CD8-positive, alpha-beta memory T cell (primary cell): ENCODE measurements around the gene LAX1. TPM values are rescaled to one million over a fixed set of nuclear protein-coding genes. Genes with fewer than 3 reads are reported as not detected.
"Not testable (repeated sequence)": the region's sequence is repeated elsewhere in the genome, so short reads cannot be mapped to it uniquely, and the experiment has no call there.

Experiments
- CTCF ChIA-PET: fragments of 350-600 bp; sonication (Branson Sonifier 250); formaldehyde crosslinking; loops from one replicate; lab custom pipeline; 2021; ENCODE audit warnings: antibody characterized with exemption; lab: Charles Lee
- POLR2A ChIA-PET: fragments of 350-600 bp; sonication (Branson Sonifier 250); formaldehyde crosslinking; loops from one replicate; lab custom pipeline; 2021; ENCODE audit warnings: antibody characterized with exemption; lab: Charles Lee
- DNase-seq, 5 donors: peaks; one replicate each; pipeline versions ENCODE4 v3.0.0 to v3.0.0-alpha.2; 2020 to 2022; ENCODE audit warnings: mixed read lengths in 1 of 5
- H3K27ac ChIP-seq: one replicate; pipeline ENCODE4 v1.7.0; 2013; ENCODE audit warnings: low read depth, mild to moderate bottlenecking, low read length, moderate library complexity
- H3K27me3 ChIP-seq: 2 replicates; pipeline ENCODE4 v1.7.0; 2013; ENCODE audit warnings: low read length, mild to moderate bottlenecking; ENCODE audit not compliant: insufficient read depth, poor library complexity, severe bottlenecking
- H3K36me3 ChIP-seq: 2 replicates; pipeline ENCODE4 v1.7.0; 2013; ENCODE audit warnings: mild to moderate bottlenecking, low read length, moderate library complexity; ENCODE audit not compliant: insufficient read depth
- H3K4me1 ChIP-seq: 2 replicates; pipeline ENCODE4 v1.7.0; 2013; ENCODE audit warnings: mild to moderate bottlenecking, low read length, moderate library complexity; ENCODE audit not compliant: insufficient read depth
- H3K4me3 ChIP-seq: 2 replicates; pipeline ENCODE4 v1.7.0; 2013; ENCODE audit warnings: mild to moderate bottlenecking, low read length
- H3K9me3 ChIP-seq: 2 replicates; pipeline ENCODE4 v1.7.0; 2013; ENCODE audit warnings: mild to moderate bottlenecking, low read length
- H3K27ac Mint-ChIP-seq, 8 donors: one replicate each; pipeline ENCODE4 v1.8.0; 2020 to 2021; ENCODE audit warnings: mixed read lengths in 8 of 8, mild to moderate bottlenecking in 6 of 8, inconsistent platforms in 3 of 8, moderate library complexity in 3 of 8
- H3K27me3 Mint-ChIP-seq, 2 donors: one replicate each; pipeline ENCODE4 v1.8.0; 2020 to 2021; ENCODE audit warnings: mixed read lengths in 2 of 2, mild to moderate bottlenecking in 1 of 2, moderate library complexity in 1 of 2
- H3K36me3 Mint-ChIP-seq, 3 donors: one replicate each; pipeline ENCODE4 v1.8.0; 2020 to 2021; ENCODE audit warnings: mixed read lengths in 3 of 3, inconsistent platforms in 1 of 3, mild to moderate bottlenecking in 1 of 3
- H3K4me1 Mint-ChIP-seq, 3 donors: one replicate each; pipeline ENCODE4 v1.8.0; 2020 to 2021; ENCODE audit warnings: mixed read lengths in 3 of 3, inconsistent platforms in 1 of 3, mild to moderate bottlenecking in 1 of 3
- H3K4me3 Mint-ChIP-seq, 7 donors: one replicate each; pipeline ENCODE4 v1.8.0; 2020 to 2021; ENCODE audit warnings: mixed read lengths in 7 of 7, mild to moderate bottlenecking in 6 of 7, moderate library complexity in 4 of 7, inconsistent platforms in 2 of 7
- H3K9me3 Mint-ChIP-seq, 5 donors: one replicate each; pipeline ENCODE4 v1.8.0; 2020 to 2022; ENCODE audit warnings: mixed read lengths in 5 of 5, mild to moderate bottlenecking in 3 of 5, moderate library complexity in 2 of 5, inconsistent platforms in 1 of 5
- polyA plus RNA-seq: library from polyadenylated mRNA; unstranded; fragments of 300-500 nt; fragmentation: Illumina TruSeq; gene quantifications from one replicate; pipeline ENCODE4 v1.2.3, GENCODE V29; 2021
- total RNA-seq, 2 experiments: library from RNA; stranded (reverse); gene quantifications; one replicate each; pipeline ENCODE4 v1.2.3, GENCODE V29; 2021

LAX1 gene
- total and polyA plus RNA-seq, 3 experiments from 2014 or later, result 32.2 to 47.1 (median 32.4) TPM

GRCh38 chr1:203758749-203759148, 6.2 kb upstream of the LAX1 start:
- POLR2A ChIA-PET, H3K36me3 Mint-ChIP-seq, H3K9me3 Mint-ChIP-seq, H3K4me3 ChIP-seq, H3K27me3 Mint-ChIP-seq, H3K27ac ChIP-seq, H3K27me3 ChIP-seq, DNase-seq, H3K36me3 ChIP-seq, H3K4me3 Mint-ChIP-seq, H3K9me3 ChIP-seq, CTCF ChIA-PET: not testable (repeated sequence)
- peak overlapping the region in 4 of 8 donors; percentile 1 to 82 (median 69) for H3K27ac Mint-ChIP-seq
- H3K4me1 Mint-ChIP-seq, result peaks cover 39 to 57% (median 52%) of the 10 kb centered on the region in 3 donors
- H3K4me1 ChIP-seq, result peaks cover 30% of the 10 kb centered on the region

DNA sequence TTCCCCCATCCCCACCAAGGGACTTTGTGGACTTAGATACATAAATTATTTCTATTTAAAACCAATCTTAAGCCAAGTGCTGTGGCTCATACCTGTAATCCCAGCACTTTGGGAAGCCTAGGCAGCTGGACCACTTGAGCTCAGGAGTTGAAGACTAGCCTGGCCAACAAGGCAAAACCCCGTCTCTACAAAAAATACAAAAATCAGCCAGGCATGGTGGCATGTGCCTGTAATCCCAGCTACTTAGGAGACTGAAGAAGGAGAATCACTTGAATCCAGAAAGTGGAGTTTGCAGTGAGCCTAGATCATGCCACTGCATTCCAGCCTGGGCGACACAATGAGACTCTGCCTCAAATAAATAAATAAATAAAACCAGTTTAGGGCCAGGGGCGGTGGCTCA, 4.5 kb upstream of the LAX1 start:
- Histone ChIP-seq H3K27me3 (no peaks in the 10 kb centered on the region), H3K36me3 (no peaks in the 10 kb centered on the region), H3K4me3 (no peak overlapping the region), H3K4me1 (peaks cover 26% of the 10 kb centered on the region), H3K9me3 (no peaks in the 10 kb centered on the region), H3K27ac (no peak overlapping the region)
- Mint-ChIP-seq H3K27me3 (peaks cover 0 to 1% of the 10 kb centered on the region in 2 donors), H3K4me3 (no peak overlapping the region), H3K36me3 (peaks cover 0 to 6% (median 0%) of the 10 kb centered on the region in 3 donors), H3K9me3 (no peaks in the 10 kb centered on the region), H3K27ac (peak overlapping the region in 4 of 8 donors; percentile 32 to 61 (median 46)), H3K4me1 (peaks cover 42 to 55% (median 55%) of the 10 kb centered on the region in 3 donors)
- ChIA-PET CTCF (no interaction called here), POLR2A (no interaction called here)
- no peak for DNase-seq

GRCh38 chr1:203761958-203762357, 3.0 kb upstream of the LAX1 start:
- Mint-ChIP-seq H3K36me3 (peaks cover 0 to 12% (median 0%) of the 10 kb centered on the region in 3 donors), H3K4me1 (peaks cover 34 to 53% (median 51%) of the 10 kb centered on the region in 3 donors), H3K27ac (peak overlapping the region; percentile 29 to 94 (median 84))
- H3K27me3 Mint-ChIP-seq, H3K36me3 ChIP-seq, CTCF ChIA-PET, H3K4me3 Mint-ChIP-seq, POLR2A ChIA-PET, H3K27me3 ChIP-seq, H3K4me3 ChIP-seq, H3K9me3 ChIP-seq, H3K9me3 Mint-ChIP-seq, DNase-seq, H3K27ac ChIP-seq: not testable (repeated sequence)
- H3K4me1 ChIP-seq, result peaks cover 30% of the 10 kb centered on the region

DNA sequence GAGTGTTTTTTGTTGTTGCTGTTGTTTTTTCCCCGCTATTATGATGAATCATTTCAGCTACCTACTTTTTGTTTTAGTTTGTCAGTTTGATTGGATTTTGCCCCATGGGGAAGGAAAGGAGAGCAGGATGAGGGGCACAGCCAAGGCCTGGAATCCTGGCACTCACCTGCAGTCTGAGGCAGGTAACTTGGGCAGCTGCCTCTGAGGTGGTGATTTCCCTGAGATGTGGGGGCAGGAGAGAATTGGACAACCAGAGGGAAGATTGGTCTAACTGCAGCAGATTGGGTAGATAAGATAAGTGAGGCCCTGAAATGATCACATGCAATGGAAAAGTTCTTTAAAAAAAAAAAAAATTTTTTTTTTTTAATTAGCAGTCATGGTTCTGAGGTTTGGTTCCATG, 1.5 kb upstream of the LAX1 start:
- Mint-ChIP-seq H3K27me3 (peaks cover 0 to 2% of the 10 kb centered on the region in 2 donors), H3K4me3 (peak overlapping the region; percentile 13 to 100 (median 70)), H3K27ac (peak overlapping the region; percentile 94 to 100 (median 98)), H3K4me1 (peaks cover 45 to 69% (median 64%) of the 10 kb centered on the region in 3 donors), H3K9me3 (no peaks in the 10 kb centered on the region), H3K36me3 (peaks cover 4 to 21% (median 5%) of the 10 kb centered on the region in 3 donors)
- H3K27ac ChIP-seq, result no peak overlapping the region
- no peaks in the 10 kb centered on the region for H3K36me3 ChIP-seq
- DNase-seq, result no peak
- H3K4me1 ChIP-seq, result peaks cover 42% of the 10 kb centered on the region
- ChIA-PET POLR2A (no interaction called here), CTCF (interaction anchor here (0.9 to 2.0 kb wide), 3 partner anchors 13 to 259 kb away, joined by 3 to 10 read pairs (median 4); no protein-coding TSS in a partner anchor)
- H3K4me3 ChIP-seq, result no peak overlapping the region
- no peaks in the 10 kb centered on the region for H3K27me3 ChIP-seq
- H3K9me3 ChIP-seq, result no peaks in the 10 kb centered on the region

DNA sequence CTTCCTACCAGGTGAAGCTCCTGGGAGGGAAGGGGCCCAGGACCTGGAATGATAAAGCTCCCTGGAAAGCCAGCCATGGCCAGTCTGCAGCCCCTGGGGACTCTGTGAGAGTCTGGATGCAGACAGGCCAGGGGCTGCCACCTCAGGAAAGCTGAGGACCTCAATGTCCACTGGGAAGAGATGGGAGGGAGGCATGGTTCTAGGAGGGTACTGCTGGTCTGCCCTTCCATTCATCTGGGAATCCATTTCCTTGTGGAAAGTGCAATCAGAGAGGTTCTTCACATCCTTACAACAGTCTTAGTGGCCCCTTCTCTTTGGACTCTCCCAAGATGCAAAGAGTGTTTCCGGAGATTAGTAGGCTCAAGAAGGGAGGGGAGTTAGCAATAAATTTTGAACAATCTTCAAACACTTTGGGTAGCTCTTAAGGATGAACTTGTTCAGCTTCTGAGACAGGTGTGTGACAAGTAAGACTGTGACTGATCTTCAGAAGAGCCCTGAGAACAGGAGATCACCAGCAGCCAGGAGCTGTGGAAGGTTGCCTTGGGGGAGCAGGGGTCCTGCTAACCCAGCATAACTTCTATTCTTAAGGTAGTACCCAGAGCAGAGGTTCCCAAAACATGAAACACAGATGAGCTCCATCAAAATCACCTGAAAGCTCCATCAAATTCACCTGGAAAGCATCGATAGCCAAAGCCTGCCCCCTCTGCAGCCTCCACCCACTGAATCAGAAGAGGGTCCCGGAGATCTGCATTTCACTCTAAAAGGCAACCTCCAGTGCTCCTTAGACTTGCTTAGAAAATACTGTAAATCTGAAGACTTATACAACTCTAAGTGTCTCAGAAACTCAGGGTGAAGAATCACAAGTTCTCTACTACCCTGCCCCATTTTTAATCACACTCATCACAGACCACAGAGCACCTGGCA, 616 bp upstream of the LAX1 start:
- Histone ChIP-seq H3K9me3 (no peaks in the 10 kb centered on the region), H3K27ac (peak overlapping the region; percentile 78), H3K36me3 (no peaks in the 10 kb centered on the region), H3K4me3 (peak overlapping the region; percentile 82), H3K4me1 (peaks cover 49% of the 10 kb centered on the region), H3K27me3 (no peaks in the 10 kb centered on the region)
- peaks cover 49 to 78% (median 68%) of the 10 kb centered on the region in 3 donors for H3K4me1 Mint-ChIP-seq
- H3K27me3 Mint-ChIP-seq, result peaks cover 0 to 2% of the 10 kb centered on the region in 2 donors
- CTCF ChIA-PET, result interaction anchor here (0.9 to 2.0 kb wide), 10 partner anchors 12 to 497 kb away, joined by 3 to 10 read pairs (median 4); partner anchors contain the start of gene ATP2B4
- peak overlapping the region; percentile 95 to 100 (median 98) for H3K4me3 Mint-ChIP-seq
- H3K27ac Mint-ChIP-seq, result peak overlapping the region; percentile 94 to 100 (median 98)
- no peak for DNase-seq
- POLR2A ChIA-PET, result interaction anchor here (0.5 to 2.0 kb wide), 9 partner anchors 9 to 478 kb away, joined by 3 to 9 read pairs (median 4); partner anchors contain the start of genes ATP2B4 and BTG2
- H3K9me3 Mint-ChIP-seq, result no peaks in the 10 kb centered on the region
- H3K36me3 Mint-ChIP-seq, result peaks cover 6 to 28% (median 9%) of the 10 kb centered on the region in 3 donors

GRCh38 chr1:203768256-203768655, 3.3 kb downstream of the LAX1 start:
- Mint-ChIP-seq H3K27ac (peak overlapping the region; percentile 80 to 98 (median 95)), H3K36me3 (peaks cover 10 to 61% (median 23%) of the 10 kb centered on the region in 3 donors), H3K27me3 (peaks cover 0 to 2% of the 10 kb centered on the region in 2 donors), H3K9me3 (no peaks in the 10 kb centered on the region), H3K4me1 (peaks cover 57 to 73% (median 73%) of the 10 kb centered on the region in 3 donors), H3K4me3 (peak overlapping the region; percentile 61 to 97 (median 75))
- ChIA-PET POLR2A (no interaction called here), CTCF (no interaction called here)
- H3K9me3 ChIP-seq, result no peaks in the 10 kb centered on the region
- H3K36me3 ChIP-seq, result peaks cover 16% of the 10 kb centered on the region
- DNase-seq, result no peak
- no peaks in the 10 kb centered on the region for H3K27me3 ChIP-seq
- no peak overlapping the region for H3K27ac ChIP-seq
- H3K4me1 ChIP-seq, result peaks cover 48% of the 10 kb centered on the region
- peak overlapping the region; percentile 21 for H3K4me3 ChIP-seq

DNA sequence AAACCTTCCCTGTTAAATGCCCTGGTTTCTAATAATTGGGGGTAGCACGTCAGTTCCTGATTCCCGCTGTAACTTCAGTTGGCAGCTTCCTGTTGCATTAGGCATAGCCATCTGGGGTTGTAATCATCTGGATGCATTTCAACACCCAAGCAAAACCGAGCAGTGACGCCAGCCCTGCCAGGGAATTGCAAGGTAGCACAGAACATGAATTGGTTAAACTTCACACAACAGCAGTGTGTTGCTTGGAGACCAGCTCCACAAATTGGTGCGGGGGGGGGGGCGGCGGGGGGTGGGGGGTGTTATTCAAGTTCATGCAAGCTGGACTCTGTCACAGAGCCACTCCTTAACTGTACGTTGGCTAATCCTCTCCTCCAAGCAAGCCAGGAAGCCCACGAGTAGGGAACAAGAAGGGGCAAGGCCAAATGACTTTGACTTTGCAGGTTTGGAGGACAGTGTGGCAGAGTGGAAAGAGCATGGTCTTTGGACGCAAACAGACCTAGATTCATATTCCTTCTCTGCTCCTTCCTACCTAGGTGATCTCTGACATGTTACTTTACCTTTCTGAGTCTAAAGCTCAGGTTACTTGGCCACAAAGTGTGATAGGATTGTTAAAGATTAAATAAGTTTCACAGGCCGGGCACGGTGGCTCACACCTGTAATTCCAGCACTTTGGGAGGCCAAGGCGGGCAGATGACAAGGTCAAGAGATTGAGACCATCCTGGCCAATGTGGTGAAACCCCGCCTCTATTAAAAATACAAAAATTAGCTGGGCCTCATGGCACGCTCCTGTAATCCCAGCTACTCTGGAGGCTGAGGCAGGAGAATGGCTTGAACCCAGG, 4.7 kb downstream of the LAX1 start:
- H3K27ac ChIP-seq, result no peak overlapping the region
- Mint-ChIP-seq H3K36me3 (peaks cover 10 to 75% (median 31%) of the 10 kb centered on the region in 3 donors), H3K9me3 (no peaks in the 10 kb centered on the region), H3K27ac (peak overlapping the region; percentile 72 to 98 (median 94)), H3K4me1 (peaks cover 45 to 63% (median 58%) of the 10 kb centered on the region in 3 donors), H3K27me3 (peaks cover 0 to 2% of the 10 kb centered on the region in 2 donors), H3K4me3 (peak overlapping the region; percentile 34 to 81 (median 58))
- DNase-seq, result no peak
- peaks cover 27% of the 10 kb centered on the region for H3K36me3 ChIP-seq
- POLR2A ChIA-PET, result interaction anchor here (0.5 kb wide), 1 partner anchor 50 kb away, joined by 3 read pairs; no protein-coding TSS in a partner anchor
- CTCF ChIA-PET, result no interaction called here
- no peaks in the 10 kb centered on the region for H3K9me3 ChIP-seq
- H3K4me3 ChIP-seq, result no peak overlapping the region
- H3K4me1 ChIP-seq, result peaks cover 33% of the 10 kb centered on the region
- no peaks in the 10 kb centered on the region for H3K27me3 ChIP-seq
